Thoracic aorta (tissue), 2 donors: ENCODE results near the gene ZHX3. TPM values are rescaled to one million over a fixed set of nuclear protein-coding genes. Genes with fewer than 3 reads are reported as not detected.

Experiments
- ATAC-seq: fragments of 150-250 bp; one replicate; pipeline ENCODE4 v1.8.0; 2017; ENCODE audit warnings: low read depth; ENCODE audit not compliant: insufficient number of reproducible peaks, low FRiP score
- DNase-seq: peaks from one replicate; pipeline ENCODE4 v3.0.0-alpha.2; 2020; ENCODE audit warnings: low spot score
- H3K27ac ChIP-seq, 2 donors: fragments of 200-600 bp; sonication (generic); 1 replicate in 1 of 2; 2 replicates in 1 of 2; pipeline ENCODE4 v1.5.1; 2016; ENCODE audit warnings: mild to moderate bottlenecking in 2 of 2, moderate library complexity in 2 of 2
- H3K27me3 ChIP-seq: fragments of 200-600 bp; sonication (generic); replicated peaks from 2 replicates; pipeline ENCODE4 v1.6.0; 2016; ENCODE audit warnings: mild to moderate bottlenecking; ENCODE audit not compliant: insufficient read depth
- H3K36me3 ChIP-seq: fragments of 200-600 bp; sonication (generic); one replicate; pipeline ENCODE4 v1.5.1; 2016
- H3K4me1 ChIP-seq, 2 donors: fragments of 200-600 bp; sonication (generic); 1 replicate in 1 of 2; 2 replicates in 1 of 2; pipeline versions ENCODE4 v1.5.1 to v1.6.0; 2016; ENCODE audit warnings: low read depth in 2 of 2, mild to moderate bottlenecking in 1 of 2; ENCODE audit not compliant: control insufficient read depth in 1 of 2
- H3K4me3 ChIP-seq: fragments of 200-600 bp; sonication (generic); 2 replicates; pipeline ENCODE4 v1.5.1; 2016; ENCODE audit warnings: mild to moderate bottlenecking
- H3K9me3 ChIP-seq: fragments of 200-600 bp; sonication (generic); 2 replicates; pipeline ENCODE4 v1.5.1; 2016
- total RNA-seq, 2 donors: library from RNA; depleted of rRNA; stranded (reverse); fragments of >200 nt; gene quantifications; one replicate each; pipeline versions ENCODE4 v1.1.0 to v1.2.3, GENCODE V29; 2016
- TF ChIP-seq, protein P1 (sequence below): fragments of 200-600 bp; sonication (generic); IDR thresholded peaks from one replicate; pipeline ENCODE4 v1.5.1; 2019; ENCODE audit warnings: antibody characterized with exemption

Gene ZHX3
- total RNA-seq, 2 donors from 2014 or later: 60.8 to 74.9 TPM

GRCh38 chr20:41177636-41178035 lies 139.9 kb downstream of the ZHX3 start:
- Histone ChIP-seq H3K4me1 (peaks cover 44 to 72% of the 10 kb centered on the region in 2 donors), H3K27me3 (no peaks in the 10 kb centered on the region), H3K4me3 (peak overlapping the region; percentile 13), H3K36me3 (no peaks in the 10 kb centered on the region), H3K27ac (peak overlapping the region; percentile 84 to 95), H3K9me3 (no peaks in the 10 kb centered on the region)
- peak; percentile 85 for ATAC-seq
- TF ChIP-seq, protein P1, sequence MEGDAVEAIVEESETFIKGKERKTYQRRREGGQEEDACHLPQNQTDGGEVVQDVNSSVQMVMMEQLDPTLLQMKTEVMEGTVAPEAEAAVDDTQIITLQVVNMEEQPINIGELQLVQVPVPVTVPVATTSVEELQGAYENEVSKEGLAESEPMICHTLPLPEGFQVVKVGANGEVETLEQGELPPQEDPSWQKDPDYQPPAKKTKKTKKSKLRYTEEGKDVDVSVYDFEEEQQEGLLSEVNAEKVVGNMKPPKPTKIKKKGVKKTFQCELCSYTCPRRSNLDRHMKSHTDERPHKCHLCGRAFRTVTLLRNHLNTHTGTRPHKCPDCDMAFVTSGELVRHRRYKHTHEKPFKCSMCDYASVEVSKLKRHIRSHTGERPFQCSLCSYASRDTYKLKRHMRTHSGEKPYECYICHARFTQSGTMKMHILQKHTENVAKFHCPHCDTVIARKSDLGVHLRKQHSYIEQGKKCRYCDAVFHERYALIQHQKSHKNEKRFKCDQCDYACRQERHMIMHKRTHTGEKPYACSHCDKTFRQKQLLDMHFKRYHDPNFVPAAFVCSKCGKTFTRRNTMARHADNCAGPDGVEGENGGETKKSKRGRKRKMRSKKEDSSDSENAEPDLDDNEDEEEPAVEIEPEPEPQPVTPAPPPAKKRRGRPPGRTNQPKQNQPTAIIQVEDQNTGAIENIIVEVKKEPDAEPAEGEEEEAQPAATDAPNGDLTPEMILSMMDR: no peak
- peak; percentile 59 for DNase-seq

GRCh38 chr20:41176711-41177552 lies 140.6 kb downstream of the ZHX3 start:
- Histone ChIP-seq H3K27ac (peak overlapping the region; percentile 84 to 95), H3K9me3 (no peaks in the 10 kb centered on the region), H3K4me1 (peaks cover 44 to 79% of the 10 kb centered on the region in 2 donors), H3K36me3 (no peaks in the 10 kb centered on the region), H3K27me3 (no peaks in the 10 kb centered on the region), H3K4me3 (no peak overlapping the region)
- no peak for DNase-seq
- no peak for ATAC-seq
- TF ChIP-seq, protein P1: no peak

DNA sequence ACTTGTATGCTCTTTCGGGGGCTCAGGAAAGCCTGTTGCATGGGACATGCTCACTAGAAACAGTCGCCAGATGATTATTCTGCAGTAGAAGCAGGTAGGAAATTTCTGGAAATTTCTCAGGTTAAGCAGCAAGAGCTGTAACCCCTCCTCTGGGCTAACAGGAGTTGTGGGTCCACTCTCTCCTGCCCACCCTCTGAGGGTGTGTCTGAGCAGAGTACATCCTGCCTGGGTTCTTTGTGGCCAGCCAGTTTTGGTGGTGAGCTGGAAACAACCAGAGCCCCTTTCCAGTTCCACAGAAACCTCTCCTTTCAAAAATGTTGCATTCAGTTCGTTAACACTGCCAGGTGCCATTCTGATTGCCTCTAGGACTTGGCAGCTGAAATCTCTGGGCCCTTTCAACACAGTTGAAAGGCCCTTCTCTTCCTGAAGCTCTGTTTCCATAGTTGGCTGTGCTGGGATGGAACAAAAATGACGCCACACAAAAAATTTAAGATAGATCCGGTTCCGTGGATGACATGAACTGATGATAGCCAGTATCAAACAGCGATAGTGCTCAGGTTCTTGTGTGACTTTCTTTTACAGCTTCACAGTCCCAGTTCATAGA lies 141.7 kb downstream of the ZHX3 start:
- H3K4me3 ChIP-seq: no peak overlapping the region
- H3K36me3 ChIP-seq: no peaks in the 10 kb centered on the region
- H3K9me3 ChIP-seq: no peaks in the 10 kb centered on the region
- peaks cover 44 to 80% of the 10 kb centered on the region in 2 donors for H3K4me1 ChIP-seq
- no peak for DNase-seq
- H3K27me3 ChIP-seq: no peaks in the 10 kb centered on the region
- peak overlapping the region; percentile 84 to 95 for H3K27ac ChIP-seq
- no peak for ATAC-seq
- TF ChIP-seq, protein P1: no peak

DNA sequence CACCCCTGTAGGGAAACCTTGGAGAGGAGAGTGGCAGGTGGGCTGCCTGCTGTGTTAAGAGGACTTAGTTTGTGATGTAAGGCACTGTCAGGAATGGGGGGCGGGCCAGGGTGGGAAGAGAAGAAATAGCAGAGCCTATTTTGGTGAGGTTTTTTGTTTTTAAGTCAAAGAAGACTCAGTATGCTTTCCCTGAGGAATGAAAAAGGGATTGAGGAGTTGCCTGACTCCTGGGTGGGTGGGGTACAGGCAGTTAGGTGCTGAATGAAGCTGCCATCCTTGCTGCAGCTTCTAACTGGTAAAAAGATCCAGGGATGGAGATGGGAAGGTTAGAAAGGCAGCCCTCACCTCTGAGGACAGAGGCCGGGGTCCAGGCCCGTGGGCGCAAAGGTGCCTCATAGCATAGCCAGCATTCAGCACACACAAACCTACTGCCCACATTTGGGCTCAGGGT lies 142.3 kb downstream of the ZHX3 start:
- DNase-seq (no peak), ATAC-seq (no peak)
- peaks cover 2% of the 10 kb centered on the region for H3K36me3 ChIP-seq
- TF ChIP-seq, protein P1: no peak
- H3K9me3 ChIP-seq: no peaks in the 10 kb centered on the region
- H3K27ac ChIP-seq: peak overlapping the region; percentile 84 to 95
- H3K27me3 ChIP-seq: no peaks in the 10 kb centered on the region
- H3K4me1 ChIP-seq: peaks cover 44 to 80% of the 10 kb centered on the region in 2 donors
- H3K4me3 ChIP-seq: no peak overlapping the region

GRCh38 chr20:41174782-41175181 lies 142.7 kb downstream of the ZHX3 start:
- Histone ChIP-seq H3K36me3 (peaks cover 4% of the 10 kb centered on the region), H3K9me3 (no peaks in the 10 kb centered on the region), H3K4me1 (peaks cover 44 to 80% of the 10 kb centered on the region in 2 donors), H3K4me3 (no peak overlapping the region), H3K27ac (peak overlapping the region; percentile 84 to 95), H3K27me3 (no peaks in the 10 kb centered on the region)
- DNase-seq (no peak), ATAC-seq (no peak)
- TF ChIP-seq, protein P1: no peak
